ENCODE data around the gene SLC8A3.

GRCh38 chr14:70107309-70107708 lies 81.4 kb downstream of the SLC8A3 start:
- TF ChIP-seq POLR2A (IDR thresholded peaks at IDR 0.05) (no peak), POLR2AphosphoS5 (IDR thresholded peaks at IDR 0.05; ENCODE audit: insufficient read depth in 1 of 2, low read depth in 1 of 2) (no peak)
- TF ChIP-seq, protein P1, sequence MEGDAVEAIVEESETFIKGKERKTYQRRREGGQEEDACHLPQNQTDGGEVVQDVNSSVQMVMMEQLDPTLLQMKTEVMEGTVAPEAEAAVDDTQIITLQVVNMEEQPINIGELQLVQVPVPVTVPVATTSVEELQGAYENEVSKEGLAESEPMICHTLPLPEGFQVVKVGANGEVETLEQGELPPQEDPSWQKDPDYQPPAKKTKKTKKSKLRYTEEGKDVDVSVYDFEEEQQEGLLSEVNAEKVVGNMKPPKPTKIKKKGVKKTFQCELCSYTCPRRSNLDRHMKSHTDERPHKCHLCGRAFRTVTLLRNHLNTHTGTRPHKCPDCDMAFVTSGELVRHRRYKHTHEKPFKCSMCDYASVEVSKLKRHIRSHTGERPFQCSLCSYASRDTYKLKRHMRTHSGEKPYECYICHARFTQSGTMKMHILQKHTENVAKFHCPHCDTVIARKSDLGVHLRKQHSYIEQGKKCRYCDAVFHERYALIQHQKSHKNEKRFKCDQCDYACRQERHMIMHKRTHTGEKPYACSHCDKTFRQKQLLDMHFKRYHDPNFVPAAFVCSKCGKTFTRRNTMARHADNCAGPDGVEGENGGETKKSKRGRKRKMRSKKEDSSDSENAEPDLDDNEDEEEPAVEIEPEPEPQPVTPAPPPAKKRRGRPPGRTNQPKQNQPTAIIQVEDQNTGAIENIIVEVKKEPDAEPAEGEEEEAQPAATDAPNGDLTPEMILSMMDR (IDR thresholded peaks at IDR 0.05), result no peak
